C4-2B (cell line): ENCODE data around the gene LHFPL6.

Experiments
- CTCF ChIP-seq: fragments of 450-650 bp; conservative IDR thresholded peaks from 2 replicates; pipeline ENCODE4 v1.5.1; 2017; ENCODE audit warnings: mild to moderate bottlenecking
- ZFX ChIP-seq: fragments of 450-650 bp; IDR thresholded peaks from 2 replicates; pipeline ENCODE4 v1.6.1; 2017

DNA sequence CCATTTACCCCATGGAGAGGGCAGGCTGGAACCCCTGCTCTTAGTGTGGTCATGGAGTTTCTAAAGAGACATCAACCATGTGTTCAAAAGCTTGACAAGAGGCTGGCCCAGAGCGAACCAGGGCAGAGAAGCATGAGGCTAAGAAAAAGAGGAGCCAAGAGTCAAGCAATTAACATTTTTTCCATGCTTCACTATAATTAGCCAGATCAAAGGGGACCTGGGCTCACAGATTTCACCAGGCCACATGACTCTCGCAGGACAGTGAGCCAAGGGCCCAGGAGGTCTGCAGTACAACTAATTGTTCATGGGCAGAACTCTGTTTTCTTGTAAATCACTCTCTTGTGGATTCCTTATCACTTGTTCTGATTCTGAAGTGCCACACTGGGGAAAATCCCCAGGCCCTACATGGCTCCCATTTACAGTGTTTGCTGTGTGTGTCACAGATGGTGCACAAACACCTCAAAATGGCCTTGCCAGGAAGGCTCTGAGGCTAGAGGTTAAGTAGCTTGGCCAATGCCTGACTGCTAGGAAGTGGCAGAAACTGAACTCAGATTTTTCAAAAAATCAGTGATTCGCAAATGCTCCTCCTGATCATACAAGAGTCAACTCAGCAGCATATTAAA, 101.2 kb downstream of the LHFPL6 start:
- no peak for TF ChIP-seq CTCF
- TF ChIP-seq ZFX, result no peak
